Measurements from ENCODE around the gene ZNF148. TPM values are rescaled to one million over a fixed set of nuclear protein-coding genes. Genes with fewer than 3 reads are reported as not detected.
"Not testable (repeated sequence)": the region's sequence is repeated elsewhere in the genome, so short reads cannot be mapped to it uniquely, and the experiment has no call there.

Gene ZNF148
- 33.2 and 37.0 TPM in 2 replicates for total RNA-seq

GRCh38 chr3:125374996-125375941 lies at the start of gene ZNF148:
Gene ZNF148, minus strand, starts transcription at chr3:125375325. Its CDS starts 61,685 bp downstream, at chr3:125313640.
- Mint-ChIP-seq H3K27me3 (ENCODE audit: low read depth) (no peaks in the 10 kb centered on the region), H3K4me1 (ENCODE audit: low read depth) (peaks cover 29% of the 10 kb centered on the region), H3K9me3 (no peaks in the 10 kb centered on the region), H3K36me3 (ENCODE audit: low read depth) (peaks cover 27% of the 10 kb centered on the region), H3K27ac (peak within 1 kb of the TSS; percentile 97), H3K4me3 (ENCODE audit: low read depth) (peak within 1 kb of the TSS; percentile 98)
- peak; percentile 89 for DNase-seq (ENCODE audit: low spot score)
- intact Hi-C loops (cut with micrococcal nuclease): loop anchor here (2.0 to 10.0 kb wide), 6 partner anchors 18 to 318 kb away; partner anchors contain the start of genes HEG1 and OSBPL11

GRCh38 chr3:125418306-125418705 lies 43.2 kb upstream of the ZNF148 start:
- Mint-ChIP-seq H3K27me3 (ENCODE audit: low read depth) (peaks cover 6% of the 10 kb centered on the region), H3K9me3 (no peaks in the 10 kb centered on the region)

GRCh38 chr3:125416235-125416634 lies 41.1 kb upstream of the ZNF148 start:
- no peak for DNase-seq (ENCODE audit: low spot score)
- intact Hi-C loops (cut with micrococcal nuclease): no loop called here
- no peaks in the 10 kb centered on the region for H3K4me1 Mint-ChIP-seq (ENCODE audit: low read depth)
- no peaks in the 10 kb centered on the region for H3K36me3 Mint-ChIP-seq (ENCODE audit: low read depth)
- peaks cover 12% of the 10 kb centered on the region for H3K27me3 Mint-ChIP-seq (ENCODE audit: low read depth)
- H3K27ac Mint-ChIP-seq: no peak overlapping the region
- no peak overlapping the region for H3K4me3 Mint-ChIP-seq (ENCODE audit: low read depth)
- H3K9me3 Mint-ChIP-seq: no peaks in the 10 kb centered on the region

More at GRCh38 chr3:125418306-125418705, 43.2 kb upstream of the ZNF148 start:
- Mint-ChIP-seq H3K27ac (no peak overlapping the region), H3K4me3 (ENCODE audit: low read depth) (no peak overlapping the region), H3K4me1 (ENCODE audit: low read depth) (no peaks in the 10 kb centered on the region), H3K36me3 (ENCODE audit: low read depth) (no peaks in the 10 kb centered on the region)
- no peak for DNase-seq (ENCODE audit: low spot score)
- intact Hi-C loops (cut with micrococcal nuclease): no loop called here

GRCh38 chr3:125414669-125415068 lies 39.5 kb upstream of the ZNF148 start:
- DNase-seq (ENCODE audit: low spot score): no peak
- no peak overlapping the region for H3K4me3 Mint-ChIP-seq (ENCODE audit: low read depth)
- no peaks in the 10 kb centered on the region for H3K9me3 Mint-ChIP-seq
- no peaks in the 10 kb centered on the region for H3K36me3 Mint-ChIP-seq (ENCODE audit: low read depth)
- no peak overlapping the region for H3K27ac Mint-ChIP-seq
- intact Hi-C loops (cut with micrococcal nuclease): no loop called here
- peaks cover 23% of the 10 kb centered on the region for H3K27me3 Mint-ChIP-seq (ENCODE audit: low read depth)
- no peaks in the 10 kb centered on the region for H3K4me1 Mint-ChIP-seq (ENCODE audit: low read depth)

- H3K36me3 Mint-ChIP-seq (ENCODE audit: low read depth): no peaks in the 10 kb centered on the region
- peaks cover 4% of the 10 kb centered on the region for H3K4me1 Mint-ChIP-seq (ENCODE audit: low read depth)
- no peak overlapping the region for H3K4me3 Mint-ChIP-seq (ENCODE audit: low read depth)
- no peak for DNase-seq (ENCODE audit: low spot score)
- H3K9me3 Mint-ChIP-seq: peaks cover 4% of the 10 kb centered on the region
- intact Hi-C loops (cut with micrococcal nuclease): no loop called here
- H3K27me3 Mint-ChIP-seq (ENCODE audit: low read depth): peaks cover 40% of the 10 kb centered on the region
- H3K27ac Mint-ChIP-seq: no peak overlapping the region
These were observed 35.8 kb upstream of the ZNF148 start for GRCh38 chr3:125410922-125411321.

- Mint-ChIP-seq H3K4me1 (ENCODE audit: low read depth) (peaks cover 4% of the 10 kb centered on the region), H3K36me3 (ENCODE audit: low read depth) (no peaks in the 10 kb centered on the region), H3K4me3 (ENCODE audit: low read depth) (no peak overlapping the region), H3K9me3 (peaks cover 15% of the 10 kb centered on the region), H3K27ac (no peak overlapping the region), H3K27me3 (ENCODE audit: low read depth) (peaks cover 29% of the 10 kb centered on the region)
- intact Hi-C loops (cut with micrococcal nuclease): no loop called here
- no peak for DNase-seq (ENCODE audit: low spot score)
These were observed 30.9 kb upstream of the ZNF148 start for GRCh38 chr3:125406070-125406469.

GRCh38 chr3:125405515-125405914 lies 30.4 kb upstream of the ZNF148 start:
- H3K4me3 Mint-ChIP-seq (ENCODE audit: low read depth); H3K4me1 Mint-ChIP-seq (ENCODE audit: low read depth); H3K36me3 Mint-ChIP-seq (ENCODE audit: low read depth); DNase-seq (ENCODE audit: low spot score); intact Hi-C loops (cut with micrococcal nuclease); H3K27ac Mint-ChIP-seq: not testable (repeated sequence)
- peaks cover 15% of the 10 kb centered on the region for H3K9me3 Mint-ChIP-seq
- peaks cover 32% of the 10 kb centered on the region for H3K27me3 Mint-ChIP-seq (ENCODE audit: low read depth)

- Mint-ChIP-seq H3K9me3 (peaks cover 15% of the 10 kb centered on the region), H3K4me3 (ENCODE audit: low read depth) (no peak overlapping the region), H3K27me3 (ENCODE audit: low read depth) (peaks cover 34% of the 10 kb centered on the region), H3K36me3 (ENCODE audit: low read depth) (no peaks in the 10 kb centered on the region), H3K27ac (no peak overlapping the region), H3K4me1 (ENCODE audit: low read depth) (peaks cover 5% of the 10 kb centered on the region)
- DNase-seq (ENCODE audit: low spot score): no peak
- intact Hi-C loops (cut with micrococcal nuclease): no loop called here
These were observed 28.7 kb upstream of the ZNF148 start for GRCh38 chr3:125403789-125404188.

GRCh38 chr3:125402639-125403038 lies 27.5 kb upstream of the ZNF148 start:
- H3K4me3 Mint-ChIP-seq (ENCODE audit: low read depth): no peak overlapping the region

GRCh38 chr3:125401402-125401801 lies 26.3 kb upstream of the ZNF148 start:
- no peak for DNase-seq (ENCODE audit: low spot score)
- peaks cover 5% of the 10 kb centered on the region for H3K4me1 Mint-ChIP-seq (ENCODE audit: low read depth)
- no peak overlapping the region for H3K4me3 Mint-ChIP-seq (ENCODE audit: low read depth)
- H3K27ac Mint-ChIP-seq: no peak overlapping the region
- H3K27me3 Mint-ChIP-seq (ENCODE audit: low read depth): peaks cover 43% of the 10 kb centered on the region
- no peaks in the 10 kb centered on the region for H3K36me3 Mint-ChIP-seq (ENCODE audit: low read depth)
- peaks cover 15% of the 10 kb centered on the region for H3K9me3 Mint-ChIP-seq
- intact Hi-C loops (cut with micrococcal nuclease): no loop called here

More at GRCh38 chr3:125402639-125403038, 27.5 kb upstream of the ZNF148 start:
- Mint-ChIP-seq H3K4me1 (ENCODE audit: low read depth) (peaks cover 5% of the 10 kb centered on the region), H3K27me3 (ENCODE audit: low read depth) (peaks cover 43% of the 10 kb centered on the region), H3K36me3 (ENCODE audit: low read depth) (no peaks in the 10 kb centered on the region), H3K9me3 (peaks cover 15% of the 10 kb centered on the region), H3K27ac (no peak overlapping the region)
- DNase-seq (ENCODE audit: low spot score): no peak
- intact Hi-C loops (cut with micrococcal nuclease): no loop called here

- intact Hi-C loops (cut with micrococcal nuclease): no loop called here
- H3K27ac Mint-ChIP-seq: no peak overlapping the region
- H3K4me3 Mint-ChIP-seq (ENCODE audit: low read depth): no peak overlapping the region
- no peaks in the 10 kb centered on the region for H3K9me3 Mint-ChIP-seq
- peaks cover 2% of the 10 kb centered on the region for H3K4me1 Mint-ChIP-seq (ENCODE audit: low read depth)
- no peaks in the 10 kb centered on the region for H3K36me3 Mint-ChIP-seq (ENCODE audit: low read depth)
- DNase-seq (ENCODE audit: low spot score): no peak
- H3K27me3 Mint-ChIP-seq (ENCODE audit: low read depth): peaks cover 46% of the 10 kb centered on the region
These were observed 23.8 kb upstream of the ZNF148 start for GRCh38 chr3:125398952-125399351.

GRCh38 chr3:125395091-125395490 lies 20.0 kb upstream of the ZNF148 start:
- Mint-ChIP-seq H3K27me3 (ENCODE audit: low read depth) (peaks cover 45% of the 10 kb centered on the region), H3K4me1 (ENCODE audit: low read depth) (peaks cover 6% of the 10 kb centered on the region), H3K36me3 (ENCODE audit: low read depth) (no peaks in the 10 kb centered on the region), H3K9me3 (no peaks in the 10 kb centered on the region), H3K4me3 (ENCODE audit: low read depth) (no peak overlapping the region), H3K27ac (no peak overlapping the region)
- no peak for DNase-seq (ENCODE audit: low spot score)
- intact Hi-C loops (cut with micrococcal nuclease): no loop called here

- Mint-ChIP-seq H3K27me3 (ENCODE audit: low read depth) (peaks cover 38% of the 10 kb centered on the region), H3K36me3 (ENCODE audit: low read depth) (no peaks in the 10 kb centered on the region), H3K27ac (no peak overlapping the region), H3K9me3 (no peaks in the 10 kb centered on the region), H3K4me1 (ENCODE audit: low read depth) (peaks cover 8% of the 10 kb centered on the region), H3K4me3 (ENCODE audit: low read depth) (no peak overlapping the region)
- DNase-seq (ENCODE audit: low spot score): no peak
- intact Hi-C loops (cut with micrococcal nuclease): no loop called here
These were observed 19.3 kb upstream of the ZNF148 start for GRCh38 chr3:125394406-125394805.

Data from activated T-helper 2 cell treated with anti-CD3 and anti-CD28 coated beads, Interferon-gamma antibody, Interleukin-2, Interleukin-4, amounts not matched to agents 10 μg/mL and 5 μg/mL and 100 μg/mL, durations not matched to agents 14 hours and 24 hours and 36 hours (primary cell).